Kasumi-1 (cell line): Measurements from ENCODE around the gene NBPF14.
A peak's percentile ranks its signal among the peaks of the same experiment; 100 is the strongest.
"Not testable (repeated sequence)": the region's sequence is repeated elsewhere in the genome, so short reads cannot be mapped to it uniquely, and the experiment has no call there.

Experiments used
- DNase-seq, 2 experiments: peaks; one replicate each; lab custom pipeline; 2025; lab: John Stamatoyannopoulos, UW

The NBPF14 gene

GRCh38 chr1:148595911-148596310, at the start of gene NBPF14:
Gene NBPF14, minus strand, starts transcription at chr1:148596011. Its CDS starts 294 bp downstream, at chr1:148595717.
- not testable (repeated sequence) for DNase-seq

DNA sequence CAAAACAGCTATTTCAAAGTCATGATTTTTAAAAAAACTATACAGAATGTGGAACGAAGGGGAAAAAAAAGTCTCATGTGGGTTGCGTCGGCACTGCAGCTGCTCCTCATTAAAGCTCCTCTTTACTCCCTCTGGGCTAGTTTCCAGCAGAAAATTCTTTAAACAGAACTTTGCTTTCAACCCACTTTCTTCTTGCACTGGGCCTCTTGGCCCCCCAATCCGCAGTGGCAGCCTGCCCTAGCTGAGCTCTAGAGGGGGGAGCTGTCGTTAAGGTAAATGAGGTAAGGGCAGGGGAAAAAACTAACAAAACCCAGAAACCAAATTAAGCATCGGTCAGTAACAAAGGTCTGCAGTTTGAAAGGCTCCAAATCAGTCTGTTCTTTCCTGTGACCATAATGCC, 29.6 kb upstream of the NBPF14 start:
- DNase-seq = not testable (repeated sequence)

- not testable (repeated sequence) for DNase-seq
These were observed 22.4 kb upstream of the NBPF14 start for GRCh38 chr1:148618216-148618615.

DNA sequence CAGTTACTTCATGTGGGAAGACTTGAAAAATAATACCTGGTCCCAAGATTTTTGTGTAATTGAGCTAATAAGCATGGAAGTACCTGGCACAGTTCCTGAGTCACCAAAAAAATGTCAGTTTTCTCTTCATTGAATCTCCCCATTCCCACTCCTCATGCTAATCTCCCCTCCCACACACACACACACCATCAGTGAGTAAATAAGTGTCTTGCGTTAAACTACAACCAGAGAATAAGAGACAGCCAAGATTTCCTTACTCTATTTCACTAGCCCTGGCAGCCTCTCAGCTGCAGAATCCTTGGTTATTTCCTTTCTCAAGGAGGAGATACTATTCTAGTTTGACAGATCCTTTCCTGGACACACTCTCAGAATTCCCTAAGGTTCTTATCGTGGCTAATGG, 9.5 kb upstream of the NBPF14 start:
- not testable (repeated sequence) for DNase-seq

DNA sequence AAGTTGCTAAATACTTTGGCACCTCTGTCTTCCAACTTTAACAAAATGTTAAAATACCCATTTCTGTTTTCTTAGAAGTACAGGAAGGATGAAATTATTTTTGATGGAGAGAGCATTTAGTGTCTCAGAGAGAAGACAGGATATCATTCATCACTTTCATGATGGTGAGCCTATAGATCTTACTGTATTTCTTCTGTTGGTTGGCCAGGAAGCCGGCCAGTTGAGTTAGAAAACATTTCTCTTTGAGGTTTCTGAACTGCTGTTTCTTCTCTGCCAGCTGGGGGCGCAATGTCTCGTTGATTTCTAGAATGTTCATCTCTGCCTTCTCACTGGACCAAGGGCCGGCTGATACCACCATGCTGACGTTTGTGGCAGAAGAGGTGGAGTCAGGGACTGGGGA, 451 bp downstream of the NBPF14 start:
- DNase-seq = not testable (repeated sequence)

DNA sequence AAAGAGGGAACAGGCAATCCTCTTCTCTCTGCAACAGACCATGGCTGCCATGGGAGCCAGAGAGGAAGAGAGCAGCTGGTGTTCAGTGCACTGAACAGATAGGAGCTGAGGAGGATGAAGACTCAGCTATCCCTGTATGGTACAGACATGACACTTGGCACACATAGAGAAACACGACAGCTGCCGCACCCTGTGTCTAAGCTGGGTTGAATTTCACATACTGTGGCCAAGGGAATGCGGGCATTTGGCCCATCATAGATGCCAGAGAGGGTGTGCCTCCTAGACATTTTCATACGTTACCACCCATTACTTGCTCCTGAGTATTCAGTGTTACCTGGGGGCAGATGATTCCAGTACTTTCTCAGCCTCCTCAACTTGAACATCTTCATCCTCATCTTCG, 4.7 kb downstream of the NBPF14 start:
- DNase-seq = not testable (repeated sequence)

GRCh38 chr1:148532158-148532557, 63.7 kb downstream of the NBPF14 start:
- not testable (repeated sequence) for DNase-seq

DNA sequence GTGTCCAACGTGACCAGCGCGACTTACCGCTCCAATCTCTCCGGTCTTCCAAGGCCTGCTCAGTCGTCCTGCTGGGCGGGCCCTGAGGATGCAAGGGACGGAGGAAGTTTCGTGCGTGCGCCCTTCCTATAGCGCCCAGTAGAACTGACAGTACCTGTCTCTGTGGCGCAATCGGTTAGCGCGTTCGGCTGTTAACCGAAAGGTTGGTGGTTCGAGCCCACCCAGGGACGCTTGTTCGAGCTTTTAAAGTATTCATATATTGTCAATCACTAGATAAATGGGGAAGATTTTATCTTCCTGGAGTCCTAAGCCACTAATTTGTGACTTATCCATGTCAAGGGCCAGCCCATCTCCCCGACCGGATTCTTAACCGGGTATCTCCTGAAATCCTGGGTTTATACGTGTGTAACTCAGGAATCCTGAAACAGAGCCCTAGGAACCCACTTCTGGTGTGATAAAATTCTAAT, 66.7 kb downstream of the NBPF14 start:
- not testable (repeated sequence) for DNase-seq

GRCh38 chr1:148528591-148528990, 67.2 kb downstream of the NBPF14 start:
- DNase-seq = not testable (repeated sequence)

DNA sequence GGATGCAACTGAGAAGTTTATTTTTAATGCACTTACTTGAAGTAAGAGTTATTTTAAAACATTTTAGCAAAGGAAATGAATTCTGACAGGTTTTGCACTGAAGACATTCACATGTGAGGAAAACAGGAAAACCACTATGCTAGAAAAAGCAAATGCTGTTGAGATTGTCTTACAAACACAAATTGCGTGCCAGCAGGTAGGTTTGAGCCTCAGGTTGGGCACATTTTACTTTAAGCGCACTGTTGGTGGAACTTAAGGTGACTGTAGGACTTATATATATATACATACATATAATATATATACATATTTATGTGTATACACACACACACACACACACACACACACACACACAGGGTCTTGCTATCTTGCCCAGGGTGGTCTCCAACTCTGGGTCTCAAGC, 69.2 kb downstream of the NBPF14 start:
- not testable (repeated sequence) for DNase-seq

GRCh38 chr1:148523205-148524144, 72.3 kb downstream of the NBPF14 start:
- not testable (repeated sequence) for DNase-seq

GRCh38 chr1:148522561-148523204, 73.1 kb downstream of the NBPF14 start:
- not testable (repeated sequence) for DNase-seq

DNA sequence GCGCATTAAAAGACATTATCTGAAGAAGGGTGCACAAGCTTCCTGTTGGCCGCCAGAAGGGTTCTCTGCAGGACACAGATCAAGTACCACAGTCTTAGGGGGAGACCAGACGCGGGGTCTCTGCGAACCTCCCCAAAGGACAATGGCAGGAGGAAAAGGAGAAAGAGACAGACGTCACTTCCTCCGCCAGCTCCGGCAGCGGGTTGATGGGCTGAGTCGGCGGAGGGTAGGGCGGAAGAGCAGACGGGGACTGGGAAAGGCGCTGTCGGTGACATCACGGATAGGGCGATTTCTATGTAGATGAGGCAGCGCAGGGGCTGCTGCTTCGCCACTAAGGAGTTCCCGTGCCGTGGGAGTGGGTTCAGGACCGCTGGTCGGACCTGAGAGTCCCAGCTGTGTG, 73.7 kb downstream of the NBPF14 start:
- DNase-seq = not testable (repeated sequence)

DNA sequence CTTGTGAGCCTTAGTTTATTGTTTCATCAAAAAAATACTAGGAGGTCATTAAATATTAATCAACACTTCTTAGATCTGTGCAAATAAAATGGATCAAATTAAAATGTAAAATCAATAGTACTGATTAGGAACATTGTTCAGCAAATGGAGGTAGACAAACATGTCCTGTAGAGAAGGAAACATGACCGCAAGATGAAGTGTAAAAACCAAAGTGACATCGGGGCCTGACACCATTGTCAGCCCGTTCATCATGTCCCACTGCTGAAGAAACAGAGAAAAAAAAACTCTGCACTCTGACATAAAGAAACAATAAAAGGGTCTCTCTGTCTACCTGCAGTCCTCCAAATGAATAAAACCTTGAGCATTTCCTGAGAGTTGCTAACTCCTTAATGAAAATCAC, 81.5 kb downstream of the NBPF14 start:
- not testable (repeated sequence) for DNase-seq

DNA sequence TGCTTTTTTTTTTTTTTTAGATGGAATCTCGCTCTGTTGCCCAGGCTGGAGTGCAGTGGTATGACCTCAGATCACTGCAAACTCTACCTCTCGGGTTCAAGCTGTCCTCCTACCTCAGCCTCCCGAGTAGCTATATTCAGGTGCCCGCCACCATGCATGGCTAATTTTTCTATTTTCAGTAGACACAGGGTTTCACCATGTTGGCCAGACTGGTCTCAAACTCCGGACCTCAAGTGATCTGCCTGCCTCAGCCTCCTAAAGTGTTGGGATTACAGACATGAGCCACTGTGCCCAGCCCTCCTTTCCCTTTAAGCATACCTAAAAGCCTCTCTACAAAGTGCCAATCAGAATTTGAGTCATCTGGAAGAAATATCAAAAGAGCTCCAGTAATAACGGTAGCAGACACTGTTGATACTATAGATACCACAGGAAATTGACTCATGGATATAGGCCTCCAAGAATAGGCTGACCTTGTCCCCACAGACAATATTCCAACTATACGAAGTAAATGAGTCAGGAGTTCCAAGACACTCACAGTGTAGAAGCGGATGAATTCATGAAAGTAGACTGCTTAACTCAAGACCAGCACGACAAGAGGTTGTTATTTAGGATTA, 83.1 kb downstream of the NBPF14 start:
- peak; percentile 34 to 38 for DNase-seq

- not testable (repeated sequence) for DNase-seq
These were observed 101.9 kb downstream of the NBPF14 start for GRCh38 chr1:148493933-148494332.

- not testable (repeated sequence) for DNase-seq
These were observed 112.8 kb downstream of the NBPF14 start, which contains the start of gene PPIAL4G for GRCh38 chr1:148483029-148483428. Gene PPIAL4G, minus strand, starts transcription at chr1:148483302. Its CDS starts 50 bp downstream, at chr1:148483252.
